Upper lobe of right lung (tissue), 1 donor: ENCODE data around the gene ZNF365. TPM values are rescaled to one million over a fixed set of nuclear protein-coding genes. Genes with fewer than 3 reads are reported as not detected.
"Not testable (repeated sequence)": the region's sequence is repeated elsewhere in the genome, so short reads cannot be mapped to it uniquely, and the experiment has no call there.

Source experiments
- ATAC-seq: fragments of 200-7000 bp; cut with Tn5 transposase; one replicate; pipeline ENCODE4 v1.9.1; 2020; ENCODE audit warnings: mild to moderate bottlenecking, moderate library complexity
- DNase-seq: peaks from one replicate; pipeline ENCODE4 v3.0.0-alpha.2; 2020
- H3K27ac ChIP-seq: fragments of 200-600 bp; one replicate; pipeline ENCODE4 v1.8.0; 2022
- H3K27me3 ChIP-seq: fragments of 200-600 bp; one replicate; pipeline ENCODE4 v1.8.0; 2022; ENCODE audit warnings: mild to moderate bottlenecking
- H3K36me3 ChIP-seq: fragments of 200-600 bp; one replicate; pipeline ENCODE4 v1.8.0; 2022
- H3K4me1 ChIP-seq: fragments of 200-600 bp; one replicate; pipeline ENCODE4 v1.8.0; 2022
- H3K4me3 ChIP-seq: fragments of 200-600 bp; one replicate; pipeline ENCODE4 v1.8.0; 2022; ENCODE audit warnings: mild to moderate bottlenecking
- H3K9me3 ChIP-seq: fragments of 200-600 bp; one replicate; pipeline ENCODE4 v1.8.0; 2022
- CTCF ChIP-seq: fragments of 200-600 bp; IDR thresholded peaks from one replicate; pipeline ENCODE4 v1.8.0; 2022; ENCODE audit warnings: antibody characterized with exemption
- intact Hi-C: fragments of 100-400 bp; cut with DNase I; formaldehyde crosslinking; loops from one replicate; pipeline ENCODE4 v1.11.0; 2022
- total RNA-seq: library from RNA; stranded (reverse); fragmentation: NEBNext Ultra II Directional; extraction: Animal tissue kit (Norgen Biotek cat#: 25700); gene quantifications from one replicate; pipeline ENCODE4 v1.2.1, GENCODE V29; 2021
- donor health status: DM: no; HTN: yes; CAD: no; lungs with severe emphysema.

Gene ZNF365
- total RNA-seq, 1 donor from 2014 or later, result 1.3 TPM

- Histone ChIP-seq H3K27me3 (no peaks in the 10 kb centered on the region), H3K36me3 (no peaks in the 10 kb centered on the region), H3K4me1 (no peaks in the 10 kb centered on the region), H3K27ac (no peak overlapping the region), H3K9me3 (peaks cover 5% of the 10 kb centered on the region), H3K4me3 (no peak overlapping the region)
- ATAC-seq (no peak), DNase-seq (no peak)
- no peak for TF ChIP-seq CTCF
- intact Hi-C loops, result no loop called here
These were observed 31.2 kb upstream of the ZNF365 start for GRCh38 chr10:62343000-62343399.

GRCh38 chr10:62348029-62348428 lies 26.1 kb upstream of the ZNF365 start:
- Histone ChIP-seq H3K9me3 (no peaks in the 10 kb centered on the region), H3K4me3 (no peak overlapping the region), H3K4me1 (no peaks in the 10 kb centered on the region), H3K27me3 (no peaks in the 10 kb centered on the region), H3K27ac (no peak overlapping the region), H3K36me3 (no peaks in the 10 kb centered on the region)
- no peak for DNase-seq
- no peak for ATAC-seq
- intact Hi-C loops, result no loop called here
- no peak for TF ChIP-seq CTCF

- no peak for DNase-seq
- Histone ChIP-seq H3K36me3 (no peaks in the 10 kb centered on the region), H3K4me3 (no peak overlapping the region), H3K27ac (no peak overlapping the region), H3K4me1 (no peaks in the 10 kb centered on the region), H3K9me3 (no peaks in the 10 kb centered on the region), H3K27me3 (no peaks in the 10 kb centered on the region)
- intact Hi-C loops, result no loop called here
- ATAC-seq, result no peak
- TF ChIP-seq CTCF, result no peak
These were observed 21.7 kb upstream of the ZNF365 start for GRCh38 chr10:62352356-62352970.

- no peaks in the 10 kb centered on the region for H3K9me3 ChIP-seq
These were observed 19.3 kb upstream of the ZNF365 start for GRCh38 chr10:62354916-62355315.

GRCh38 chr10:62356447-62356846 lies 17.7 kb upstream of the ZNF365 start:
- TF ChIP-seq CTCF, result no peak
- DNase-seq (no peak), ATAC-seq (no peak)
- Histone ChIP-seq H3K9me3 (no peaks in the 10 kb centered on the region), H3K4me3 (no peak overlapping the region), H3K27me3 (no peaks in the 10 kb centered on the region), H3K36me3 (no peaks in the 10 kb centered on the region), H3K27ac (no peak overlapping the region), H3K4me1 (no peaks in the 10 kb centered on the region)
- intact Hi-C loops, result no loop called here

More at GRCh38 chr10:62354916-62355315, 19.3 kb upstream of the ZNF365 start:
- H3K27me3 ChIP-seq, result no peaks in the 10 kb centered on the region
- intact Hi-C loops, result no loop called here
- ATAC-seq, result no peak
- H3K27ac ChIP-seq, result no peak overlapping the region
- no peak for TF ChIP-seq CTCF
- no peak overlapping the region for H3K4me3 ChIP-seq
- no peaks in the 10 kb centered on the region for H3K36me3 ChIP-seq
- DNase-seq, result no peak
- H3K4me1 ChIP-seq, result no peaks in the 10 kb centered on the region

- DNase-seq, intact Hi-C loops: not testable (repeated sequence)
These were observed 16.0 kb upstream of the ZNF365 start for GRCh38 chr10:62358151-62358550.

More at GRCh38 chr10:62358151-62358550, 16.0 kb upstream of the ZNF365 start:
- H3K36me3 ChIP-seq, H3K9me3 ChIP-seq, H3K4me1 ChIP-seq, H3K27me3 ChIP-seq, H3K27ac ChIP-seq, ATAC-seq, H3K4me3 ChIP-seq: not testable (repeated sequence)
